Neuron (in vitro differentiated cells): ENCODE measurements around the gene PPM1H.
"Not testable (repeated sequence)": the region's sequence is repeated elsewhere in the genome, so short reads cannot be mapped to it uniquely, and the experiment has no call there.

ENCODE experiments used
- H2AFZ ChIP-seq: one replicate; pipeline ENCODE4 v1.6.1; 2013; ENCODE audit warnings: low read depth, mild to moderate bottlenecking, inconsistent platforms, low read length, moderate library complexity
- H3K27me3 ChIP-seq: one replicate; pipeline ENCODE4 v1.6.1; 2013; ENCODE audit warnings: low read length; ENCODE audit not compliant: insufficient read depth
- H3K36me3 ChIP-seq: one replicate; pipeline ENCODE4 v1.6.1; 2013; ENCODE audit warnings: low read length; ENCODE audit not compliant: insufficient read depth
- H3K4me1 ChIP-seq: one replicate; pipeline ENCODE4 v1.6.1; 2013; ENCODE audit warnings: low read length; ENCODE audit not compliant: insufficient read depth
- H3K4me3 ChIP-seq: 2 replicates; pipeline ENCODE4 v1.5.1; 2013; ENCODE audit warnings: mild to moderate bottlenecking, low read length, moderate library complexity
- H3K9me3 ChIP-seq: one replicate; pipeline ENCODE4 v1.6.1; 2013; ENCODE audit warnings: low read length

Gene PPM1H

DNA sequence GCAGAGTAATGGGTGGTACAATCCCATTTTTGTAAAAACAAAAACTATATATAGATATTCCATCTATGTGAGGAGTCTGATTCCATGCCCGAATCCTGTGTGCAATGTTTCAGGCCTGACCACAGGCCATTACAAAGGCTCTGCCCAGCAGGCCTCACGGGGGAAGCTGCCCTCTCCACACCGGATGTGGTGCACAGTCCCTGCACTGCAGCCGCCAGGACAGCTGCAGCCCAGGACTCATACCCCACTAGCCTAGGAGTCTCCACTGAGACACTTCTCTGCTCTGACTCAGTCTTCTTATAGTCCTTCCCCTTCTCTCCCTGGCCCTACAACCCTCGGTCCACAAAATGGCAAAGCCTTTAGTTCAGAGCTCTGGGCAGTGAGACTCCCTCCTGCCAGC, 190.4 kb downstream of the PPM1H start:
- H3K4me3 ChIP-seq = no peak overlapping the region
- H3K9me3 ChIP-seq = no peaks in the 10 kb centered on the region
- no peaks in the 10 kb centered on the region for H3K27me3 ChIP-seq
- H2AFZ ChIP-seq = no peak overlapping the region
- H3K36me3 ChIP-seq = no peaks in the 10 kb centered on the region
- H3K4me1 ChIP-seq = peaks cover 4% of the 10 kb centered on the region

DNA sequence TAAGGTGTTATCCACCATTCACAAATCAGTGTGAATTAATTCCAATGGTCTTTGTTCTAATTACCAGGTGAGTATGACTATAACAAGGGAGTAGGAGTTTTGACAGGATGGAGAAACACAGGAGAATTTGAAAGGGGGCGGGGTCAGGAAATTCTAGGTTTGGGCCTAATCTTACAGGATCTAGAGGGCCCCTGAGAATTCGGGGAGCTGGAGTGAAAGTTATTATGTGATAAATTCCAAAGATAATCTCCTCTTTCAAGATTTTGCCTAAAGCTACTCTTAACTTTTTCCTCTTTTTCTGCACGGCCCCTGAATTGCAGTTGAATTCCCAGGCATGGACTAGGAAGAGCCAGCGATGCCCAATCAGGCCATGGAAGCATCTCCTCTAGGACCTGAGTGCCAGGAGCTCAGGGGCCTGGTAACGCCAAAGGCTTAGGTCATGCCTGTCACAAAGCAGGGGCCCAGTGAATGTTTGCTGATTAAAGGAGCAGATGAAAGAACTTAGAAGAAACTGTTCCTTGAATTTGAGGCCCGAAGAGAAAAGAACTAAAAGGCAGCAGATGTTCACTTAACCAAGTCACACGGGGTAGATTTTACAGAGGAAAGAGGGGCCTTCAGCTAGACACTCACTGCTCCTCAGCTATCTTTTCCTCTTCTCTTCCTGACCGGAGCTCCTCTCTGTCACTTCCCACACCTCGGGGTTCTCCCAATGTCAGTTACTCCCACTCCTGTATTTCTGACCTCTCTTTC, 195.5 kb downstream of the PPM1H start:
- H3K27me3 ChIP-seq = no peaks in the 10 kb centered on the region
- no peaks in the 10 kb centered on the region for H3K36me3 ChIP-seq
- H2AFZ ChIP-seq = no peak overlapping the region
- H3K9me3 ChIP-seq = no peaks in the 10 kb centered on the region
- H3K4me1 ChIP-seq = peaks cover 4% of the 10 kb centered on the region
- no peak overlapping the region for H3K4me3 ChIP-seq

DNA sequence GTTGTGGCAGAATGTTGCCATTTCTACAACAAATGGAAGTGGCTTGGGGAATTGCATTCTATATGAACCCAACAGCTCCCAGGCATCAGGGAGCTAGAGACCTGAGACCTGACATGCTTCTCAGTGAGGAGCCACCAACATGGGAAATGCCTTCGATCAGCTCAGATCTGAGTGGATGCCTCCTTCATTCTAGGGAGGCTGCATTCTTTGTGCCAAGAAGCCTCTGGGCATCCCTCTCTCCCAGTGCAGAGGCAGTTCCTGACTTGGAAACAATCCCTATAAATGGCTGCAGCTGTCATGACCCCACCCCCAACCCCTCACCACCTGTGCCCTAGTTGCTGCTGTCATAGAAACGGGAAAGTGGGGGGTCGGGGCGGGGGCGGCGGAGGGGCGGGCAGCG, 196.3 kb downstream of the PPM1H start:
- Histone ChIP-seq H2AFZ (no peak overlapping the region), H3K4me3 (no peak overlapping the region), H3K27me3 (no peaks in the 10 kb centered on the region), H3K9me3 (no peaks in the 10 kb centered on the region), H3K36me3 (no peaks in the 10 kb centered on the region), H3K4me1 (peaks cover 4% of the 10 kb centered on the region)

DNA sequence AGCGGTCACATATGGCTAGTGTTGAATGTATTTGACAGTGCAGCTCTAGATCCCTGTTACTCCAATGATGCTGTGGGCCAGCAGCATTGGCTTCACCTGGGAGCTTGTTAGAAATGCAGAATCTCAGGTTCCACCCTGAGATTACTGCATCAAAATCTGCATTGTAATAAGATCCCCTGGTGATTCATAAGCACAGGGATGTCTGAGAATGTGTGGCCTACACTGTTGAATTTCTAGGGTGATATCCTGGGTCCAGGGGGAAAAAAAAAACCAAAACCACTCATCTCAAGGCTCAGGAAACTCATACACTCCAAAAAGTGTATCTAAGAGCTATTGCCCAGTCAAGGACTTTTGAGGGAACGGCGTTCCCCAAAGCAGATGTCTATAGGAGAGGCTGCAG, 196.8 kb downstream of the PPM1H start:
- Histone ChIP-seq H3K9me3 (no peaks in the 10 kb centered on the region), H3K4me1 (peaks cover 4% of the 10 kb centered on the region), H3K36me3 (no peaks in the 10 kb centered on the region), H3K27me3 (no peaks in the 10 kb centered on the region), H3K4me3 (no peak overlapping the region), H2AFZ (no peak overlapping the region)

DNA sequence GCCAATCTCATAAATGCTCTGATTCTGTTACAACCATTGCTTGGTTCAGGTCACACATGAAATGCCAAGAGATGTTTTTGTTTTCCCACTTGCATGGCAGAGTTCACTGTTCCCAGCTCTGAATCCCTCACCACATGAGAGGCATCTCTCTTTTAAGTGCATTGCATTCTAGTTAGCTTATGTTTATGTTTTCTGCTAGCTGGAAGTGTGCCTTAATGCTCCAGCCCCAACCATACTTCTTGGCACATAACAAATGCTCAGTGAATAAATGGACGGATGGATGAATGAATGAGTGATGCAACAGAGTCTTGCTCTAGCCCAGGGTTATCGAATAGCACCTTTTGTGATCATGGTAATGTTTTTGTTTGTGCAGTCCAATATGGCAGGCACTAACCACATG, 197.3 kb downstream of the PPM1H start:
- Histone ChIP-seq H3K4me1 (peaks cover 4% of the 10 kb centered on the region), H3K36me3 (no peaks in the 10 kb centered on the region), H2AFZ (no peak overlapping the region), H3K9me3 (no peaks in the 10 kb centered on the region), H3K27me3 (no peaks in the 10 kb centered on the region), H3K4me3 (no peak overlapping the region)

DNA sequence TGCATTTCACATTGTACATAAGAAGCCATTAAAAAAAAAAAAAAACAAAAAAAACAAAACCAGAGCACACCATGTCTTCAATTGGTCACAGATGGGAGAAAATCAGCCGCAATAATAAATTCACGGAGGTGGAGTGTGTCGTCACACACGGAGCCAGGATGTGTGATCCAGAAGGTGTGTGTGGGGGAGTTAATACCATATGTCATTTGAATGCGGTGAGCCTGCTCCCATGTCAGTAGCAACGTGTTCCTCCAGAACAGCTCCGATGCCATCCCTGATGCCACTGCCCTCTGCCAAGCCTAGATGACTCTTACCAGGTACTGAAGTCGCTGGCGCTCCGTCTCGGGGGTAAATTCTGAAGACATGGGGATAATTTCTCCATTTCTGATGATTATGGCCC, 197.8 kb downstream of the PPM1H start:
- Histone ChIP-seq H3K27me3 (no peaks in the 10 kb centered on the region), H3K4me3 (no peak overlapping the region), H3K36me3 (no peaks in the 10 kb centered on the region), H3K4me1 (peaks cover 4% of the 10 kb centered on the region), H3K9me3 (no peaks in the 10 kb centered on the region), H2AFZ (no peak overlapping the region)

DNA sequence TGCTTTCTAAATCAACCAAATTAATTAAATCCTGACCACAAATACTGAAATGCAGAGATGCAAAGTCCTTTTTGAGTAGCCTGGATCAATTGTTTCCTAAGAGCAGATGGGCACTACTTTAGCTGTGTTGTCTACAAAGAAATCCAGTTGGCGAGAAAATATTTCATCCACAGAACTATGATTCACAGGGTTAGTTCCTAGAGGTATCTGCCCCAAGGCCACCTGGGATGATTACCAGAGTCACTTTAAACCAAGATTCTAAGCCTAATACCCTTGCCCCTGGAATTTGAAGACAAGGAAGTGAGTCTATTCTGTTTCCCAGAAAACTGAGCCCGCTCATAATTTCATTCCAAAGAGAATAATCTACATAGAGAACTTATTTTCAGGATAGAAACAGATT, 198.4 kb downstream of the PPM1H start:
- no peak overlapping the region for H2AFZ ChIP-seq
- peaks cover 9% of the 10 kb centered on the region for H3K4me1 ChIP-seq
- H3K27me3 ChIP-seq = no peaks in the 10 kb centered on the region
- no peak overlapping the region for H3K4me3 ChIP-seq
- H3K9me3 ChIP-seq = no peaks in the 10 kb centered on the region
- no peaks in the 10 kb centered on the region for H3K36me3 ChIP-seq

DNA sequence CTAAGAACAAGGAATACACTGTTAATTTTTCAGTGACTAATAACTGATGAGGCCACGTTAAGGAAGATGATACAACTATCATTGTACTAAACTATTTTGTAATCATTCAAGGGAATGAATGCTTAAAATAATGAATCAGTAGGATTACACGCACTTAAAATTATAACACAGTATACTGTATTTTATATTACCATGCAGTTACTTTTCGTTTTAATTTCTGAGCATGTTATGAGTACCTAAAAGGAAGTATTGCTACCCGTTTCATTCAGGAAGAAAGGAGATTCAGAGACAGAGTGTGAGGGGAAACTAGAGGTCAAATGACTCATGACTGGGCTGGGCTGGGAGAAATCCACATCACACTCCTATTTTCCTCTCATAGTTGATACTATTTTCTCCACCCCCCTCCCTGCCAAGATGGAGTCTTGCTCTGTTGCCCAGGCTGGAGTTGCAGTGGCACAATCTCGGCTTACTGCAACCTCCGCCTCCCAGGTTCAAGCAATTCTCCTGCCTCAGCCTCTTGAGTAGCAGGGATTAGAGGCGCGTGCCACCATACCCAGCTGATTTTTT, 202.0 kb downstream of the PPM1H start:
- no peaks in the 10 kb centered on the region for H3K27me3 ChIP-seq
- no peaks in the 10 kb centered on the region for H3K36me3 ChIP-seq
- H3K9me3 ChIP-seq = no peaks in the 10 kb centered on the region
- H3K4me3 ChIP-seq = no peak overlapping the region
- peaks cover 10% of the 10 kb centered on the region for H3K4me1 ChIP-seq
- no peak overlapping the region for H2AFZ ChIP-seq

DNA sequence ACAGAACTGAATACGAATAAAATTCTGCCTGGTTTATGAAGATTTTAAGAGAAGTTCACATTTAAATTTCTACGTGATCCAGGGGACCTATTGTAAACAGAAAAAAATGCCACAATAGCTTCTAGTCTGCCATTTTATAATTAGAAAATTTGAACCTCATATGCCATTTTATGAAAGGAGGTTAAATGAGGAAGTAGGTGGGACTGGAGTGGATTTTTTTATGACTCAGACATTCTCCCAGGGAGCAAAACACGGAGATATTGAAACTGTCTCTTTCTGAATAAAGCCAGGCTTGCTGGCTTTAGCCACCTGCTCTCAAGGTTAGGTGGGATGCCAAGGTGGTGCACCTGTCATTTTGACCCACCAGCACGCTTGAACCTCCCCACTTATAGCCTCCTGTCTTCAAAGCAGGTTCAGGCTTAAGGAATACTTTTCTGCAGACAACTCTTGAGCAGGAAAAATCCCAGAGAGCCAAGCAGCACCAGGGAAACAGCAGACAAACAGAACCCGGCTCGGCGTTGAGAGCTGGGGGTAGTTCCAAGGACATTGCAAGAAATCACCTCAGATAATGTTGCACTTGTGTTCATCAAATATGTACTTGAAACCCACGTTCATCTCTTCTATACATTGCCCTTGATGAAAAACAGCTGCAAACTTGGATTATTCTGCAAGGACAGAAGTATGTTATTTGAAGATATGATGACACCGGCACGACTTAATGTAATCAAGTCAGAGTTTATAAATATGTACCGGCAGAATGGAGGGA, 203.7 kb downstream of the PPM1H start:
- no peaks in the 10 kb centered on the region for H3K36me3 ChIP-seq
- no peaks in the 10 kb centered on the region for H3K9me3 ChIP-seq
- H2AFZ ChIP-seq = no peak overlapping the region
- no peak overlapping the region for H3K4me3 ChIP-seq
- peaks cover 10% of the 10 kb centered on the region for H3K4me1 ChIP-seq
- no peaks in the 10 kb centered on the region for H3K27me3 ChIP-seq

DNA sequence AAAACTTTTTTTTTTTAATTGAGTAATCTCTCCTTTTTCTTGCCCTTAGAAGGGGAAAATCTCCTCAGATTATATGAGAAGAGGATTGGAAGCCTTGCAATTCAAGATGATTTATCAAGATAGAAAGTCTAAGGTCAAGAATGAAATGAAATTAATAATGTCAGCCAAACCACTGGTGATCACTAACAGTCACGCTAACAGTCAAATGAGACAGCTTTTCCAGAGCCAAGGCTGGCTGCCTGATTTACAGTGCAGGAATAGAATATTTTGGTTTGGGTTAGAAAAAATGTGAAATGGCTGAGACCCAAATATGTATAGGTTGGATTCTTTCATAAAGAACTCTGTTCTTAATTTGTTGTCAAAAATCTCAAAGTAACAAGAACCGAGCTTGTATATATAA, 204.3 kb downstream of the PPM1H start:
- no peaks in the 10 kb centered on the region for H3K27me3 ChIP-seq
- no peak overlapping the region for H2AFZ ChIP-seq
- H3K4me3 ChIP-seq = no peak overlapping the region
- H3K4me1 ChIP-seq = peaks cover 10% of the 10 kb centered on the region
- no peaks in the 10 kb centered on the region for H3K9me3 ChIP-seq
- no peaks in the 10 kb centered on the region for H3K36me3 ChIP-seq

DNA sequence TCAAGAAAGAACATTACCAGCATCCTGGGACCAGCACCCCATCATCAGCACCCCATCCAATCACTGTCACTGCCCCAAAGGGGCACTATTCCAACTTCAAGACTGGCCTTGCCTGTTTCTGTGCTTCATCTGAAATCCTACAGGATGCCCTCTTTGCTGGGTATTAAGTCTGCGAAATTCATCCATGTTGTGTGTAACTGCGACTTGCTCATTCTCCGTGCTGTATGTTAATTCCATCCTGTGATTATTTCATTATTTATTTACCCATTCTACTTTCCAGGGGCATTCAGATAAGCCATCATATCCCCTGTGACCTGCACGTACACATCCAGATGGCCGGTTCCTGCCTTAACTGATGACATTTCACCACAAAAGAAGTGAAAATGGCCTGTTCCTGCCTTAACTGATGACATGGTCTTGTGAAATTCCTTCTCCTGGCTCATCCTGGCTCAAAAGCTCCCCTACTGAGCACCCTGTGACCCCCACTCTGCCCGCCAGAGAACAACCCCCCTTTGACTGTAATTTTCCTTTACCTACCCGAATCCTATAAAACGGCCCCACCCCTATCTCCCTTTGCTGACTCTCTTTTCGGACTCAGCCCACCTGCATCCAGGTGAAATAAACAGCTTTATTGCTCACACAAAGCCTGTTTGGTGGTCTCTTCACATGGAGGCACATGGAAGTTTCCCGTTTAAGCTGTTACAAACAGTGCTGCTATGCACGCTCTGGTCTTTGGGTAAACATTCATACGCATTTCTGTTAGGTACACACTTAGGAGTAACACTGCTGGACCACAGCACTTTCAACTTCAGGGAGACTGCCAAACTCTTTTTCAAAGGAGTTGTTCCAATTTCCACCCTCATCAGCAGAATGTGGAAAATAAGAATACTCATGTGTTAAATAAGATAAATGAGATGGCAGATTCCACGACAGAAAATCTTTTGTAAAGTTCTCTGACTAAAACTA, 205.1 kb downstream of the PPM1H start:
- not testable (repeated sequence) for H3K36me3 ChIP-seq, H2AFZ ChIP-seq, H3K27me3 ChIP-seq, H3K9me3 ChIP-seq, H3K4me3 ChIP-seq
- H3K4me1 ChIP-seq = peaks cover 10% of the 10 kb centered on the region

DNA sequence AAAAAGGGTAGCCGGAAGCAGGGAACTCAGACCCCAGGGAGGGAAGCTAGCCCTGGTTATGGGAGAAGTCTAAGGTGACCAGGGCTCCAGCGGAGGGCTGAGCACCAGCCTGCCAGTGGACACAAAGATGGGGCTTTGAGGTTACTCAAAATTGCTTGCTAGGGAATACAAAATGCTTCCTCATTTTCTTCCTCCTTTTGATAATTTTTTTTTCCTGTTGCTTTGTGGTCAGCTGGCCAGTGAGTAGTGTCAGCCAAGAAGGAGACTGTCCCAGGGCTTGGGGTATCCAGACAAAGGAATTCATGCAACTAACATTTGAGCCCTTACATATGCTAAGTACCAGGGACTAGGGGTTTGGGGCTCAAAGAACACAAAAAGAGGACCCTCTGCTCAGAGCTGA, 206.2 kb downstream of the PPM1H start:
- Histone ChIP-seq H2AFZ (no peak overlapping the region), H3K36me3 (no peaks in the 10 kb centered on the region), H3K4me1 (peaks cover 12% of the 10 kb centered on the region), H3K9me3 (no peaks in the 10 kb centered on the region), H3K27me3 (no peaks in the 10 kb centered on the region), H3K4me3 (no peak overlapping the region)
